ENCODE data around the gene UNC93A. TPM values are rescaled to one million over a fixed set of nuclear protein-coding genes. Genes with fewer than 3 reads are reported as not detected.
A peak's percentile ranks its signal among the peaks of the same experiment; 100 is the strongest.
"Not testable (repeated sequence)": the region's sequence is repeated elsewhere in the genome, so short reads cannot be mapped to it uniquely, and the experiment has no call there.

UNC93A gene
- total RNA-seq, 2 donors from 2014 or later: not detected

DNA sequence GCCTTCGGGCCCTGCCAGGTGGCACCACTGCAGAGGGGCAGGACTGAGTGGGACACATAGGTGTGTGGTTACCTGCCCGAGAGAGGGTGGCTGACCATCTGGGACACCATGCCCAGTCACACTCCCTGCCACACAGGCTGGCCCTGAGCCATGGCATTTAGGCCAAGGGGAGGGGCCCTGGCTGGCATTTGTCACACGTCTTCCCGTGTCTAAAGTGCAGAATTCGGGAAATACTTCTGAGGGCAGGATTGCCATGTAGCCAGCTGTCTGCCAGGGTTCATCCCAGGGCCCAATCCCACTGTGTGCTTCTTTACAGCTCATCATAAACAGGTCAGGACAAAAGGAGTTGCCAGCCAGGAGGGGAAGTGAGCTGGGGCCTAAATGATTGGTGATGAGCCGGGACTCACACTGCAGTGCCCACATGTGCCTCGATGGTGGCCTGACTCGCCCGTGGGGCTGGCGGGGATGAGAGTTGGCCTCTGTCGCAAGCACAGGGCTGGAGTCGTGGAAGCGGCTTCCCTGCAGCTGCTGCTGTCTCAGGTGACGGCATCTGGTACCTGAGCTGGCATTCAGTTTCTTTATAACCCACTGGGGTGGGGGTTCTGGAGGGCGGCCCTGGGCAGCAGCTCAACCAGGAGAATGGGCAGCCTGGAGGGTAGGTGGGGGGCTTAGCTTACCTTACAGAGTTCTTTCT lies 5.9 kb upstream of the UNC93A start:
- ATAC-seq (no peak), DNase-seq (ENCODE audit: low spot score in 2 of 2) (no peak)
- Mint-ChIP-seq H3K27ac (no peak overlapping the region), H3K36me3 (no peaks in the 10 kb centered on the region), H3K9me3 (no peaks in the 10 kb centered on the region)

- no peaks in the 10 kb centered on the region for H3K9me3 Mint-ChIP-seq
- no peaks in the 10 kb centered on the region for H3K36me3 Mint-ChIP-seq
- no peak overlapping the region for H3K27ac Mint-ChIP-seq
- ATAC-seq: no peak
- no peak for DNase-seq (ENCODE audit: low spot score in 2 of 2)
Measured at GRCh38 chr6:167287513-167288048, 3.5 kb upstream of the UNC93A start.

- not testable (repeated sequence) for H3K36me3 Mint-ChIP-seq, H3K9me3 Mint-ChIP-seq, H3K27ac Mint-ChIP-seq
- DNase-seq (ENCODE audit: low spot score in 2 of 2): peak in 1 of 2 donors; percentile 22
- peak; percentile 89 to 91 for ATAC-seq
Measured at GRCh38 chr6:167288591-167289225, 2.4 kb upstream of the UNC93A start.

GRCh38 chr6:167289291-167289690 lies 1.8 kb upstream of the UNC93A start:
- H3K36me3 Mint-ChIP-seq; H3K27ac Mint-ChIP-seq; DNase-seq (ENCODE audit: low spot score in 2 of 2); H3K9me3 Mint-ChIP-seq; ATAC-seq: not testable (repeated sequence)

GRCh38 chr6:167291623-167292300 lies 647 bp downstream of the UNC93A start:
- Mint-ChIP-seq H3K9me3 (no peaks in the 10 kb centered on the region), H3K27ac (no peak overlapping the region), H3K36me3 (no peaks in the 10 kb centered on the region)
- peak in 1 of 2 donors; percentile 1 for DNase-seq (ENCODE audit: low spot score in 2 of 2)
- no peak for ATAC-seq

DNA sequence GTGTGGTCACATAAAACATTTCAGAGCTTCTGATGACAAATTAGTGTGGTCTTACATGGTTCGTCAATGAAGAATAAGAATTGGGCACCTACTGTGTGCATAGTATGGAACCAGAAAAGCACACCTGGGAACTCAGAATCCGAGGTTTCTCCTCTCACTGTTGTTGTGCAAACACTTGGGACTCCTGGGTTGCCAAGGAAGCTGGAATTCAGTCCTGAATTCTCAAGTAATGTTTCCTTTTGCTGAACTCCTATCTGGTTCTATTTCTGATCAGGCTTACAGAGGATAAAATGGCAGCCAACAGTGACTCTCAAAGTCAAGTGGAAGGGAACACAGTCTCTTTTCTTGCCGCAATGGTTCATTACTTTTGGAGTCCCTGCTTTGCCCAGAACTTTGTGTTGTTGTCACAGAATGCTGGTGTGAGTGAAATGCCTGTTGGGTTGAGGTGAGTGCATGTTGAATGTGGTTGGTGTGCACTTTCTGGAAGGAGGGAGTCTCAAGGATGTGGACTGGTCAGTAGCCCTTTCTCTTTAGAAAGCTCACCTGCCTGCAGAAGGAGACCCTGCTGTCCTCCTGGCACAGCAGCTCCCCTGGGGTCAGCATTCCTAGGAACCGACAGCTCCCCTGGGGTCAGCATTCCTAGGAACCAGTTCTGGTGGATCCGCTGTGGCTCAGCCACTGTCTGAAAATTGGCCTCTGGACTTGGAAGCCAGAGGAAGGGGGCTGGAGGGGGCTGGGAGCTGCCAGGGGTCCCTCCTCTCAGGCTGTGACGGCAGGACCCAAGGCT lies 1.4 kb downstream of the UNC93A start:
- no peak for ATAC-seq
- H3K36me3 Mint-ChIP-seq: no peaks in the 10 kb centered on the region
- H3K9me3 Mint-ChIP-seq: no peaks in the 10 kb centered on the region
- DNase-seq (ENCODE audit: low spot score in 2 of 2): no peak
- no peak overlapping the region for H3K27ac Mint-ChIP-seq

- Mint-ChIP-seq H3K27ac (no peak overlapping the region), H3K9me3 (no peaks in the 10 kb centered on the region), H3K36me3 (no peaks in the 10 kb centered on the region)
- DNase-seq (ENCODE audit: low spot score in 2 of 2) (peak in 1 of 2 donors; percentile 48), ATAC-seq (no peak)
Measured at GRCh38 chr6:167293088-167293589, 2.0 kb downstream of the UNC93A start.

- ATAC-seq (no peak), DNase-seq (ENCODE audit: low spot score in 2 of 2) (peak in 1 of 2 donors; percentile 20)
- Mint-ChIP-seq H3K27ac (no peak overlapping the region), H3K9me3 (no peaks in the 10 kb centered on the region), H3K36me3 (no peaks in the 10 kb centered on the region)
Measured at GRCh38 chr6:167293590-167294091, 2.5 kb downstream of the UNC93A start.

DNA sequence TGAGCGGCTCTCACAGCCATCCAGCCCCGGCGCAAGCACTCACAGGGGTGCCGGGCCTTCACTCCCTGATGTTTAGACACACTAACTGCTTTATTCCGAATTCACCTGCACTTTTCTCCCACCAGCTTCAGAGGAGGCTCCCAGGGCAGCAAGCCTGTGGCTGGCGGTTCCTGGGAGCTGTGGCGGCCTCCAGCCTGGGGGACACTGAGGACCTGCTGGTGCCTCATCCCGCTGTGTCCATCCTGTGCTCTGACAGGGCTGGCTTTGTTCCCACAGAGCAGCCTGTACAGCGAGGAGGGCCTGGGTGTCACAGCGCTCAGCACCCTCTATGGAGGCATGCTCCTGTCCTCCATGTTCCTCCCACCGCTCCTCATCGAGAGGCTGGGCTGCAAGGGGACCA lies 3.1 kb downstream of the UNC93A start:
- DNase-seq (ENCODE audit: low spot score in 2 of 2): peak in 1 of 2 donors; percentile 38
- Mint-ChIP-seq H3K9me3 (no peaks in the 10 kb centered on the region), H3K36me3 (no peaks in the 10 kb centered on the region), H3K27ac (no peak overlapping the region)
- no peak for ATAC-seq

DNA sequence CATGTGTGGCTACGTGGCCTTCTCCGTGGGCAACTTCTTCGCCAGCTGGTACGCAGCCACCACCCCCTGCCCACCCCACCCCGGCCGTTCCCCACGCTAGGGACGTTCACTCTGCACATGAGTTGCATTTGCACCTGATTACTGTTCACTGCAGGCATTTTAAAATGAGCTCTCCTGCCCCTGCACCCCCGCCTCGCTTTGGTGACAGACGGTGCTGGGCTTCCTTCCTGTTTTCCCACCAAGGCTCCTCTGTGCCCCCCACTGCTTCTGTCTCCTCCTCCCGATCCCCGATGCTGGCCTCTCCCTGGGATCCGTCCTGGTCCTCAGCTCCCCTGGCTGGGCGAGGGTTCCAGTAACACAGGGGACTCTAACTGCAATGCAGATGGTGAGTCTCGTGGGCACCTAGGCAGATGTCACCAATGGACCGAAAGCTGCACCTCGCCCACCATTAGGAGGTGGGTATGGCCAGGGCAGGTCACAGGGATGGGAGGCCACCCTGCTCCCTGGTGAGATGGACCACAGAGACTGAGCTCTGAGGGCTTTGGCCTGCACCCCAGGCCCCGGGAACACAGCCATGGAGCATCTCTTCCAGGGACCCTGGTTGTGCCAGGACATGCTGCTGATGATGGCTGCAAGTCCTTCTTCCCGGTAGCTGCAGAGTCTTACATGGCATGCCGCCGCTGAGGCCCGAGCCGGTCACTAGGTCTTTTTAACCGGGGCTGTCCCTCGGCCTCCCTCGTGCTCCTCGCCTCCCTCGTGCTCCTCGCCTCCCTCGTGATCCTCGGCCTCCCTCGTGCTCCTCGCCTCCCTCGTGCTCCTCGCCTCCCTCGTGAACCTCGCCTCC lies 3.8 kb downstream of the UNC93A start:
- H3K9me3 Mint-ChIP-seq: no peaks in the 10 kb centered on the region
- no peaks in the 10 kb centered on the region for H3K36me3 Mint-ChIP-seq
- DNase-seq (ENCODE audit: low spot score in 2 of 2) (peak in 1 of 2 donors; percentile 33), ATAC-seq (no peak)
- H3K27ac Mint-ChIP-seq: no peak overlapping the region

- no peaks in the 10 kb centered on the region for H3K9me3 Mint-ChIP-seq
- H3K27ac Mint-ChIP-seq: no peak overlapping the region
- DNase-seq (ENCODE audit: low spot score in 2 of 2) (peak in 1 of 2 donors; percentile 35), ATAC-seq (no peak)
- H3K36me3 Mint-ChIP-seq: no peaks in the 10 kb centered on the region
Measured at GRCh38 chr6:167295495-167296292, 4.6 kb downstream of the UNC93A start.

DNA sequence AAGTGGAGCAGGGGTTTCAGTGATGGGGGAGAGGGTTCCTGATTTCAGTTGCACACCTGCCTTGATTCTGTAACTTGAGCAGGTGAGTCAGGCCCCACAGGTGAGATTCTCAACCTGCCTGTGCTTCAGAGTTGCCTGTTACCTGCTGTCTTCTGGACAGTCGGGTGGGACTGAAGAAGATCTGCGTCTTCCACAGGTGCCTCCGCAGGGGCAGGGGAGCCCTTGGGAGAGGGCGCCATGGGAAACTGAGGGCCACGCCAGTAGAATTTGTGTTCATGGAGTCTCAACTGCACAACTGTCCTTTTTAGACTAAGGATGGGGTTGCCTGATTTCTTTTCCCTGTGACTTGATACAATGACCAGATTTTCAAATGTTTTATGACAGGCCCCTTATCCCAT lies 5.2 kb downstream of the UNC93A start:
- H3K36me3 Mint-ChIP-seq: no peaks in the 10 kb centered on the region
- DNase-seq (ENCODE audit: low spot score in 2 of 2) (no peak), ATAC-seq (no peak)
- no peak overlapping the region for H3K27ac Mint-ChIP-seq
- no peaks in the 10 kb centered on the region for H3K9me3 Mint-ChIP-seq

DNA sequence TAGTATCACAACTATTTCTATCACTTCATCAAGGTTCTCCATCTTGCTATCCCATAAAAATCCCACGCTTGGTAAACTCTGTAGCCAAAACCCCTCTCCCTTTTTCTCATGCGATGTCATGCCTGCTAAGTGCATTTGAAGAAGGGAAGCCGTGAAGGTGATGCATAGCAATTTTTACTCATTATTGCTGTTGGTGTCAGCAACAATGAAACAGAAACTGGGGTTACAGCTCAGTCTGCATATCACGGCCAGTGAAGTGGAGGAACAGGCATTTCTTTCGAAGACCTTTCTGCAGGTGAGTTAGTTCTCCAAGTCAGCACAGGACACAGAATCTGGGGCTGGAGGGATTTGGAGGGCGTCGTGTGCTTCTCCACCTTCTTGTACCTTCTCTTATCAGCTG lies 5.8 kb downstream of the UNC93A start:
- Mint-ChIP-seq H3K36me3 (no peaks in the 10 kb centered on the region), H3K9me3 (no peaks in the 10 kb centered on the region), H3K27ac (no peak overlapping the region)
- ATAC-seq: no peak
- DNase-seq (ENCODE audit: low spot score in 2 of 2): no peak

DNA sequence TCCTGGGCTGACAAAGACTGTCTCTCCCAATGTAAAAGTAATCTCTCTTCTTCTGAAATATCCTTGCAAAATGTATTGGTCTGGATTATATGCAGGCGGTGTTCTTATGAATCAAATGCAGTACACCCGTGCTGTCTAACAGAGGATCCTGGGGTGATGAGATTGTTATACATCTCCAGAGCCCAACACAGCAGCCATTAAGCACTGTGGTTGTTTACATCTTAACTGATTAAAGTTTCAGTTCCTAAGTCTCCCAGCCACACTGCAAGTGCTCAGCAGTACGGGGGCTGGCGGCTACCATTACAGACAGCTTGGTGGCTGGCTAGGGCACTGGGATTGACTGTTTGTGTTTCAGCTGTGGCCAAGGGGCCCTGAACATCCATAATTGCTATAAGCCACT lies 7.0 kb downstream of the UNC93A start:
- Mint-ChIP-seq H3K36me3 (no peaks in the 10 kb centered on the region), H3K9me3 (no peaks in the 10 kb centered on the region), H3K27ac (no peak overlapping the region)
- no peak for ATAC-seq
- no peak for DNase-seq (ENCODE audit: low spot score in 2 of 2)

Data from activated naive CD4-positive, alpha-beta T cell treated with anti-CD3 and anti-CD28 coated beads, Interleukin-2, amount 50 U/mL, for 72 hours (primary cell).